GM12865 (cell line): ENCODE results near the gene DMGDH.

Experiments used
- DNase-seq: peaks from one replicate; pipeline ENCODE4 v3.0.0; 2010; ENCODE audit warnings: low read depth
- H3K4me3 ChIP-seq: 2 replicates; pipeline ENCODE4 v1.5.1; 2011; ENCODE audit warnings: mild to moderate bottlenecking, low read depth, low read length, control low read depth
- CTCF ChIP-seq: IDR thresholded peaks from 2 replicates; pipeline ENCODE4 v1.5.1; 2011; ENCODE audit warnings: low read length, control low read depth, low read depth, inconsistent platforms; ENCODE audit not compliant: insufficient read depth; ENCODE audit errors: missing control alignments

DMGDH gene

DNA sequence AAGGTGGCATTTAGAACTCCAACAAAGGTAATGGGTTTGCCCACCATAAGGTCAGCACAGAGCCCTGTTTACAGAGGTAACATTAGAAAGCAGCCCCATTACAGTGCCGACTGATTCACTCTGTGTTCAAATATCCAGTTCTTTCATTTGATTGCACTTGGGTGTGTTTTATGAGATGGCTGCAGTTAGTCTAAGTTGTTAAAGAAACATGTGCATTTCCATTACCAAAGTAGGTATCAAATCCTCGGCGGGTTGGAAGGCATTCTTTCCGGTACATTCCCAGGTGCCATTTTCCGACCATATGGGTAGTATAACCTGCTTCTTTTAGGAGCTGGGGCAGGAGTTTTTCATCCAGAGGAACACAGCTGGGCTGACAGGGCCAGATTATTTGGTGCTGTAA, 100.7 kb downstream of the DMGDH start:
- no peak for TF ChIP-seq CTCF
- DNase-seq = no peak
- no peak overlapping the region for H3K4me3 ChIP-seq

GRCh38 chr5:78964889-78965288, 104.6 kb downstream of the DMGDH start:
- peak; percentile 60 for DNase-seq
- peak; percentile 42 for TF ChIP-seq CTCF

DNA sequence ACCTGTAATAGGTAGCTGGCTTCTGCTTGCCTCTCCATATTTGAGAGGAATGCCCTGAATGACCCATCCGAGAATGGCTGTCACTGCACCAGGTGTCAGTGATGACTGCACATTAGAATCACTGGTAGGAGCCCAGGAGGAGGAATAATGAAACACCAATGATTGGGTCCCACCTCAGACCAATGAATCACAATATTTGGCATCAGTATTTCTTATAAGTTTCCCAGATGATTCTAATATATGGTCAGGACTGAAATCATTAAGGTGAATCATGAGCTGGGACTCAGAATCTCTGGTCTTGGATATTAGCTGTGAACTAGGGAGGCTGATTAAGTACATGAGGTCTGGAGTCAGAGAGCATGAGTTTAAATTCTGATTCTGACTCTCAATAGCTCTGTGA, 107.7 kb downstream of the DMGDH start:
- DNase-seq = no peak
- TF ChIP-seq CTCF = no peak
- H3K4me3 ChIP-seq = no peak overlapping the region

More at GRCh38 chr5:78964889-78965288, 104.6 kb downstream of the DMGDH start:
- no peak overlapping the region for H3K4me3 ChIP-seq

DNA sequence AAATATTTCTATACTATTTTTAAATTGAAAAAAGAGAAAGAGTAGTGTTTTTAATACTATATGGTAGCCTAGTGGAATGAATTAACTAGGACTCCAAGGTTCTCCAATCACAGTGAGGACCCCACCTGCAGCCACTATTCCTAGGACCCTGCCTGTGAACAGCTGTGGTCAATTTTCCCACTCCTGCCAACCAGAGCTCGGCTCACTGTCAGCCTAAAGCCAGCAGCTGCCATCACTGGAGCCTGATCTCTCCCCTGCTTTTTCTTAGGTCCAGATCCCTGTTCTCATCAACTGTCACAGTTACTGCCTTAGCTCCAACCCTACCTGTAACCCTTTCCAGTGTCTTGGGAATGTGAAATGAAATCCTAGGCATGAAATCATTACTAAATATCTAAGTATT, 109.7 kb downstream of the DMGDH start:
- no peak for DNase-seq
- no peak for TF ChIP-seq CTCF
- no peak overlapping the region for H3K4me3 ChIP-seq

GRCh38 chr5:78958672-78959445, 110.6 kb downstream of the DMGDH start:
- no peak overlapping the region for H3K4me3 ChIP-seq
- TF ChIP-seq CTCF = no peak
- no peak for DNase-seq

DNA sequence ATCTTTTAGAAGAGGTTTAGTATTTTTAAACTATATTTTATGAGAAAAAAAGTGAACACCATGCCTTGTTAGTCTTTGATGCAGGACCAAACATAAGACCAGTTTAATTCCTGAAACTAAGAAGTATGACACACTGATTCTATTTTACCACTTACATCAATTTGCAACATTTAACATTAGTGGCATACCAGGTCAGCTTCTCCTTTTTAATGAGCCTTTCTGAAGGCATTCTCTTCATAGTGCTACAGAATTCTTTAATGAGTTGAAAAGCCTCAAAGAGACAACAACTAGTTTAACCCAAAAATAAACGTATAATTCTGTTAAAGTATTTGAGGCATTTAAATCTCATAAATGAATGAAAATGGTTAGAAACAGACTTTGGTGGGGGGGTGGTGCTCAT, 112.6 kb downstream of the DMGDH start:
- no peak overlapping the region for H3K4me3 ChIP-seq

More for the DNA sequence above, 112.6 kb downstream of the DMGDH start:
- no peak for TF ChIP-seq CTCF
- DNase-seq = no peak
